ENCODE results near the gene PDGFA.

Gene PDGFA

DNA sequence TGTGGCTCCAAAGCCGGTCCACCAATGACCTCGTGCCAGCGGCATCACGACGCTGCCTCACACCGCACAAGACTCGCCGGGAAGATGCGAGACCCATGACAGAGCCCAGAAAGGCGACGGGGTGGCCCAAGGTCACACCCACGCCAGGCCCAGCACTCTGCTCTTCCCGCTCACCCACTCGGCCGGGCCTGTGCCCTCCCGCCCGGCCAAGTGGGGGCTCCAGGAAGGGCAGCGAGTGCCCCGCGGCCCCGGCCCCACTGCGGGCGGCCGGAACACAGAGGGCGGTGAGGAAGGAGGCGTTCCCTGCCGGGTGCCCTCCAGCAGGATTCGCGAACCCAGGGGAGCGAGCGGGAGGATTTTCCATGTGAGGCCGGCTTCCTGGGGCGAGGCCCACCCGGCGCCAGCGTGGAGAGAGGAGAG, 56.3 kb downstream of the PDGFA start:
- in situ Hi-C loops (cut with HindIII; ENCODE audit: low sequenced_read_pairs) = no loop called here

DNA sequence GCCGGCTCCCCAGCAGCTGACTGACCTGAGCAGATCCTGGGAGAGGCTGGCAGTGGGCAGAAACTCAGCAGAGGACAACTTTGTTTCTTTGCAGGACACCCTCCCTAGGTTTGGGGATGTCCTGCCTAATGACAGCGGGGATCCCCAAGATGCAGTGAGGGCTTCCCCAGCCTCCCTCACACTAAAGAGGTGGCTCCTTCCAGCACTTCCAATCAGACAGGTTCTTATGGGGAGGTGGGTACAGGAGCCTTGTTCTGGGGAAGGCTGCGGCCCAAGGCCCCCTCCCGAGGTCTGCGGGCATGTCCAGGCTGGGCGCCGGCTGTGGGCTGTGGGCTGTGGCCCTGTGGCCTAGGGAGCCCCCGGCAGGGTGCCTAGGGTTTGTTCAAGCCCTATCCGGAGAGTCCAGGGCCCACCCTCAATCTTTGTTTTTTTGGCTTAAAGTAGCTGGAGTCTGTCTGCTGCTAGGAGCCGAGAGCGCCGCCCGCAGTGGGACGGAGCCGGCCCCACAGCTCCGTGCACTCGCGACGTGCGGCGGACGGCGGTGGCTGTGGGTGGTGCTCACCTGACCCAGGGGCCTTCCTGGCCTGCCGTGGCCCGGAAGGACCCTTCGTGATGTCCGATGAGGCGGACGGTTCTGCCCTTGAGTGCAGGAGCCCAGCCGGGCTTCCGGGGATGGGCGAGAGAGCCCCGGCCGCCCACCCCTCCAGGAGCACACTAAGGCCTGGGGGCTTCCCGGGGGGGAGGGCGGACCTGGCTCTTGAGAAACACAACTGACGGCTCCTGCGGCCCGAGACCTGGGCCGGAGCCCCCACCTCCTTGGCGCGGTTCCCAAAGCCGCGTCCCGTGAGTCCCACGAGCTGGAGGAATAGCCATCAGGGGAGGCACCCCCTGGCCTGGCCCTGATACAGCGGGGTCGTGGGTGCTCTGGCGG, 57.2 kb downstream of the PDGFA start:
- in situ Hi-C loops (cut with HindIII; ENCODE audit: low sequenced_read_pairs) = no loop called here

DNA sequence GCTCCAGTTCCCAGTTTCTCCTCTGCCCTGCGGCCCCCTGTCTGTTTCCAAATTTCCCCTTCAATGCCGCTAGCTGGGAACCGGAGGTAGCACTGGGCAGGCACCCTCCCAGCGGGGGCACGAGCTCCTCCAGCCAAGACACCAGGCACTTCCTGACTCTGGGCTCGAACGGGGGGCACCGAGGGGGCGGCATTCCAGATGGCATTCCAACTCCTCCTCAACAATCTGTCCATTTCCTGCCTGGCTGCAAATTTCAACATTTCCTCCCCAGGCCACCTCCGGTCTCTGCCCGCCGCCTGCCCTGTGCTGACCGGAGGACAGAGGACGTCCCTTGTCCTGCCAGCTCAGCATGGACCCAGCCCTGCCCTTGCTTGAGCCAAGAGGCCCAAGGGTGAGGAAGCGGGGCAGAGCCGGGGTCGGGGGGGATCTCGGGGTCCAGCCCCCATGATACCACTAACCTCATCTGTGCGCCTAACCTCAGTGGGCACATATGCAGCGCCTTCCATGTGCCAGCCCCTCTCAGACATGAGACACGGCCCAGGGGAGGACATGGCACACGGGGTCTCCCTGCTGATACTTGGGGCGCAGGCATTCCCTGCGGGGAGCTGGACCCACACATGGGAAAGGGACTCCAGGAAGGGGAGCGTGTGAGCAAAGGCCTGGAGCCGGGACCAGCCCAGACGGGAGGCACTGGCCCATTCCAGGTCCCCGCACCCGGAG, 58.0 kb downstream of the PDGFA start:
- in situ Hi-C loops (cut with HindIII; ENCODE audit: low sequenced_read_pairs) = no loop called here

DNA sequence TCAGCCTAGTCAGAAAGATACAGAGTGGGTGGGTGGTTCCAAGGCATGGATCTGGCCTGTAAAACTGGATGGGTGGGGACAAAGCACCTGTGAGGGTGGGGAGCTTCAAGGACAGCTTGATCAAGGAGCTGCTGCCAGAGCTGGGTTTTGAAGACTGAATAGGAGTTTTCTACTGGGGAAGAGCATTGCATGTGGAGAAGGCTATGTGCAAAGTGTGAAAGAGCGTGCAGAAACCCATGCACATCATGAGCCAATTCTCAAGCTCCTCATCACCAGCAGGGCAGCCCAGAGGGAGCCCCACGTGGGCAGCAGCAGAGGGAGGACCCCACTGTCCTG, 58.6 kb downstream of the PDGFA start:
- in situ Hi-C loops (cut with HindIII; ENCODE audit: low sequenced_read_pairs) = no loop called here

DNA sequence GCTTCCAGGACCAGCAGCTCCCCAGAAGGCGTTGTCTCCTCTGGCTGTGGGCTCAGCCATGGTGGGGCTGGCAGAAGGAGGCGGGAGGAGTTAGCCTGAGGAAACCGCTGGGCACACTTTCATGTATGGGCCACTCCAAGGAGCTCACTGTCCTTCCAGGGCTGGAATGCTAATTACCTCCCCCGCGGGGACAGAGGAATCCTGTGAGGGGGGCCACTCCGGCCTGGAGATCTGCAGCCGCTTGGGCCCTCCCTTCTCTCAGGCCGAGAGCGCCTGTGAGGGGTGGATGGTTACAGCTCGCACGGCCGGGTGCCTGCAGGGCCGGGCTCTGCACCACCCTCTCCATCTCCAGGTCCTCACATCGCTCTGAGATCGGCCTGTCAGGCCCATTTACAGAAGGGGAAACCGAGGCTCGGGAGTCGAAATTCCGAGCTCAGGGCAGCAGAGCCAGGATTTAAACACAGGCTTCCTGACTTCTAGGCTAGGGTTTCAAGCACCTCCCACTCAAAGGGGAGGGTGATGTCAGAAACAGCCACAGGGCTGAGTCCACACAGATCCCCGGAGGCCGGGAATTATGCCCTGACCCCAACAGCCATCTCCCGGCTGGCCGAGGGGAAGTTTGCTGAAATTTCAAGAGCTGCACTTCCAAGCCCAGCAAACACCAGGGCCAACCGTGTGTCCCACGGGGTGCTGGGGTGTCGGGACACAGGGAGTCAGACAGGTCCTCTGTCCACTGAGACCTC, 59.1 kb downstream of the PDGFA start:
- in situ Hi-C loops (cut with HindIII; ENCODE audit: low sequenced_read_pairs) = no loop called here

DNA sequence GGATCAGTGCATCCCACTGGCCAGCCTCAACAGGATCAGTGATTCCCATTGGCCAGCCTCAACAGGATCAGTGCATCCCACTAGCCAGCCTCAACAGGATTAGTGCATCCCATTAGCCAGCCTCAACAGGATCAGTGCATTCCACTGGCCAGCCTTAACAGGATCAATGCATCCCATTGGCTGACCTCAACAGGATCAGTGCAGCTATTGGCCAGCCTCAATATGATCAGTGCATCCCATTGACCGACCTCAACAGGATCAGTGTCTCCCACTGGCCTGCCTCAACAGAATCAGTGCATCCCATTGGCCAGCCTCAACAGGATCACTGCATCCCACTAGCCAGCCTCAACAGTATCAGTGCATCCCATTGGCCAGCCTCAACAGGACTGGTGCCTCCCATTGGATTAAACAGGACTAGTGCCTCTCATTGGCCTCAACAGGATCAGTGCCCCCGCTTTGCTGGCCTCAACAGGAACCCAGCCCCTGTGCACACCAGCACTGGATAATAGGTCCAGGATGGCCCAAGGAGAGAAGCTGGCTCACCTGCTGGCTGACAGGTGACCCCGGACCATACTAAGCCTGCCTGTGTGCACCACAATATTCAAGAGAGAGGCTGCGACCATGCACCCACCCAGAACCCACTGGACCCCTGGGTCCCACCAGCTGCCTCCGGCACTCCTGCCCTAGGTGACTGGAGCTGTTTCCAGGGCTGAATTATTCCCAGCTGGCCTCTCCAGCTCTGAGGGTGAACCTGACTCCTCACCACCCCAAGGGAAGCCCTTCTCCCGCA, 59.9 kb downstream of the PDGFA start:
- in situ Hi-C loops (cut with HindIII; ENCODE audit: low sequenced_read_pairs) = no loop called here

DNA sequence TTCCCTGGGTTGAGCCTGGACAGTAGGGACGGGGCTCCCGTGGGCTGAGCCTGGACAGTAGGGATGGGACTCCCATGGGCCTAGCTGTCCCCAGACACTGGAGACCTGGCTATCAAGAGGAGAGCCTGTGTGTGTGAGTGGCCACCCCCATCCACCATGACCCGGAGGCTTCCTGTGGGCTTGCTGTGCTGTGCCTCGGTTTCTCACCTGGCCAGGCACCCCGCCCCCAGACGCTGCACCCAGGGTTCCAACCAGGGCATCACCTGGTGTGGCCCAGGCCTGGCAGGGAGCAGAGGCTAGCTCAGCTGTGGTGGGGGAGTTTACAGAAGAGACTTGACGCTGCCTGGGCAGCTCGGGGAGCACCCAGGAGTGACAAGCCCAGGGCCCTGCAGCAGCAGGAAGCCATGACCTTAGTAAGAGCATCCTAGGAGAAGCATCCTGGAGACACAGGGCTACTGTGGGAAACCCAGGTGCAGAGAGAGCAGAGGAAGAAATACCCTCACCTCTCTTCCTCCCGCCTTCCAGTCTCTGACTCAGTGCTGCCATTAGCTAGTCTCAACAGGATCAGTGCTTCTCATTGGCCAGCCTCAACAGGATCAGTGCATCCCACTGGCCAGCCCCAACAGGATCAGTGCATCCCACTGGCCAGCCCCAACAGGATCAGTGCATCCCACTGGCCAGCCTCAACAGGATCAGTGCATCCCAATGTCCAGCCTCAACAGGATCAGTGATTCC, 61.0 kb downstream of the PDGFA start:
- in situ Hi-C loops (cut with HindIII; ENCODE audit: low sequenced_read_pairs) = no loop called here

DNA sequence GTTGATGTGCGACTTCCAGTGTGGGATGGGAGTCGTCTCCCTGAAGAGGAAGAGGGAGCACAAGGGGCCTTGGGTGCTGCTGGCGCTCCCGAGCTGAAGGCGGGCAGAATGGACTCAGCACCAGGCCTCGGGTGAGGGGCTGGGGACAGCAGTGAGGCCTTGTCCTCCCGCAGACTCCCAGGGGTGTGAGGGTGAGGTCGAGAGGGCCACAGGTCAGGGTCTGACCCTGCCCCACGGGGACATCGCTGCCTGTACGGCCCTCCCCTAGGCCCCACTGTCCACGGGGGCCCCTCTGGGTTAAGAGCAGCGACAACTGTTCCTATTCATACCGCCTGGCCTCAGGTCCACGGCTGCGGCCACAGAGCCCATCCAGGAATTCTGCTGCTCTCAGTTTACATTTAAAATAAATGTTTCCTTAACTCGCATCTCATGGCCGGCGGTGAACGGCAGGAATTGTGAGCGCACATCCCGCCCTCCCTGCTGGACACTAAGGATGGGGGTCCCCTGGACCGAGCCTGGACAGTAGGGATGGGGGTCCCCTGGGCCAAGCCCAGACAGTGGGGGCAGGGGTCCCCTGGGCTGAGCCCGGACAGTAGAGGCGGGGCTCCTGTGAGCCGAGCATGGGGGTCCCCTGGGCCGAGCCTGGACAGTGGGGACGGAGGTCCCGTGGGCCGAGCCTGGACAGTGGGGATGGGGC, 61.7 kb downstream of the PDGFA start:
- in situ Hi-C loops (cut with HindIII; ENCODE audit: low sequenced_read_pairs) = no loop called here

DNA sequence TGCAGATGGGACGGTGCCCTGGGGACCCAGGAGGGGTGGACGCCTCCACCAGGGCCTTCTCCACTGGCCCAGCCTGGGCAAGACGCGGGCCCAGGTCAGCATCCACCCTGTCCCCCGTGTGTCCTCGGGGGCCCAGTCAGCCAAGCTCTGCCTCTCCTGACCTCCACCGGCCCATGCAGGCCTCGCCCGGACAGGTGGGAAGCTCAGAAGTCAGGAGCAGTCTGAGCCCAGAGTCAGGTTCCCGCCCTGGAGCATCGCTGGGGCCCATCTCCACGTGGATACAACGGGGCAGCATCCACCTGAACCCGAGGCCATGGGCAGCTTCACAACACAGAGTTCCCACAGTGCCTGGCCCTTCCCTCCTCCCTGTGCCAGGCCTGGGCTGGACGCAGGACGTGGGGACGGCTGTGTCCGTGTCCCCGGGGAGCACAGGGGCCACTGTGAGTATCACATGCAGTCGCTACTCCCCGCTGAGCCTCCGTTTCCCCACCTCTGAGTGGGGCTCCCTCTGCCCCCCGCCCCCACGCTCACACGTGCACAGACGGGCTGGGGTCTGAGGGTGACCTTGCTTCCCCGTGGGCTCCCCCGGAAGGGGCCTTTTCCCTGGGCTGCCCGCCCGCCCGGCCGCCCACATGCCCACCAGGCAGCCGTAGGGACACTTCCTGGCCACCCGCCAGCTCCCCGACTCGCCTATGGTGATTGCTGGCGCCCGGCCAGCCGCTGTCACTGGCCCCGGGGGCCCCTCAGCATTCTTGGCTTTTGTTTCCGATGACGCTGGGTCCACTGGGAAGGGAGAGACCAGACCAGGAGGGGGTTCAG, 64.3 kb downstream of the PDGFA start:
- in situ Hi-C loops (cut with HindIII; ENCODE audit: low sequenced_read_pairs) = no loop called here

DNA sequence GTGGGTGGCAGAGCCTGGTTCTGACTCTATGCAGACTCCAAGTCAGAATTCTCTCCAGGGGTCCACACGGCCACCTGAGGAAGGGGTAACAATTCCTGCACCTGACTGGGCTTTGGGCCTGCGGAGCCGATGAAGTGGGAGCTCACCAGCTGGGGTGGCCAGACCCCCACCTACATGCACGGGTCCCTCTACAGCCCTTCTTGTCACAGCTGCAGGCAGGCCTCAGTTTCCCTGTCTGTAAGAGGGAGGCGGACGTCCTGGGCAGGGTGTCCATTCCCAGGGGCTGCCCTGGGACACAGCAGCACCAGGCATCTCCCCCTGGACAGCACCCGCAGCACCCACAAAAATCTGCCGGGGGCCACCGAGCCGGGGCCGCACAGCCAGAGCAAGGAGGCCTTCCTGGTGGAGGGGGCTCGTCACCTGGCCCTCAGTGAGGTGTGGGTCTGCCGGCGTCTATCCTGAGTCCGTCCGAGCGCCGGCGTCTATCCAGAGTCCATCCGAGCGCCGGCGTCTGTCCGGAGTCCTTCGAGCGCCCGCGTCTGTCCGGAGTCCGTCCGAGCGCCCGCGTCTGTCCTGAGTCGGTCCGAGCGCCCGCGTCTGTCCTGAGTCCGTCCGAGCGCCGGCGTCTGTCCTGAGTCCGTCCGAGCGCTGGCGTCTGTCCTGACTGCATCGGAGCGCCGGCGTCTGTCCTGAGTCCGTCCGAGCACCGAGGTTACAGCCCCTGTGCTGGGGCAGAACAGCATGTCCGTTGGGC, 65.1 kb downstream of the PDGFA start:
- in situ Hi-C loops (cut with HindIII; ENCODE audit: low sequenced_read_pairs) = no loop called here

DNA sequence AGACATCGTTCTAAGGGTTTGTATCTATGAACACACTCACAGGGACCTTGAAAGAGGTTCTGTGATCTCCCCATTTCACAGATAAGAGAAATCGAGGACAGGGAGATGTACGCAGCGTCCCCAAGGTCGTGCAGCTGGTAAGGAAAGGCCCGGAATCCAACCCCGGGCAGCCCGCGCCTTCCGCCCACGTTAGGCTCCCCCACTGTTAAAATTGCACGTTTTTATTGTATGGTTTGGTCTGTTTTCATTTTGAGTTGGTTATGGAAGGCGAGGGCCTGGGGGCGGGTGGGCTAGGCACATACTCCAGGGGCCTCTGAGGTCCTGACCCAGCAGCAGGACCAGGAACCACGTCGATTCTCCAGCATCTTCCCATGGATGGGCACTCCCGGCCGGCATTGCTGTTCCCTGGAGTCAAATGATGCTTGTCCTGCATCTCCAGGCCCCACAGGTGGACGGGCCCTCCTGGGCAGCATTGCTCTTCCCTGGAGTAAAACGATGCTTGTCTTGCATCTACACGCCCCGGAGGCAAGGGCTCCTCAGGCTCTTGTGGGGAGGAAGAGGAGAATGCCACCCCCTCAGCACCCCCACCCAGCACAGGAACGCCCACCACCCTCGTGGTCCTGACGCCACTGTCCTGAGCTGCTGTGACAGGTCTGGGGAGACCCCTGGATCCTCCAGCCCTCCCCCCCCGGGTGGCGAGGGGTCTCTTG, 65.9 kb downstream of the PDGFA start:
- in situ Hi-C loops (cut with HindIII; ENCODE audit: low sequenced_read_pairs) = no loop called here

DNA sequence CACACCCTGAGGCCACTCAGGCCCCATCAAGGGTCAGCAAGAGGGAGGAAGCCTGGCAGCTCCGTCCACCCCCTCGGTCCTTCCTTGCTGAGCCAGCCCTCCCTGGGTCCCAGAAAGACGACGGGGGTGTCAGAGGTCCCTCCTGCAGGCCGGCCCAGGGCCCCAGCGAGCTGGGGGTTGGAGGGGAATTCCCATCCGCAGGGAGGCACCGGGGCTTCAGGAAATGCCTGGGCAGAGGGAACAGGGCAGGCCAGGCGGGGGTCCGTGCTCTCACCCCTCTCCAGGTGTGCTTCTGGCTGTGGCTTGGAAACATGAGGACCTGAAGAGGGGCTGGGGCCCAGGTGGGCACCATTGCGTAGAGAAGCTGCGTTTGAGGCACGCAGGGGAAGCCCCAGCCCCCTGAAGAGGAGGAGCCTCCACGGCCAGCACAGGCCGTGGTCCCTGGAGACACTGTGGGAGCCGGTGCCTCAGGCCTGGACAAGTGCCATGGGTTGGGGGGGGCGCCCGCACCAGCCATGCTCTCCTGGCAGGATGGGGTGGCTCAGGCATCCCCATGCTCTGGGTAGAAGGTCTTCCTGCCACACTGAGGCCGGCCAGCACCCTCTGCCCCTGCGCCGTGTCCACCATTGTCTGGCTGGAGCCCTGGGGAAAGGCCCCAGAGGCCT, 66.7 kb downstream of the PDGFA start:
- in situ Hi-C loops (cut with HindIII; ENCODE audit: low sequenced_read_pairs) = no loop called here

DNA sequence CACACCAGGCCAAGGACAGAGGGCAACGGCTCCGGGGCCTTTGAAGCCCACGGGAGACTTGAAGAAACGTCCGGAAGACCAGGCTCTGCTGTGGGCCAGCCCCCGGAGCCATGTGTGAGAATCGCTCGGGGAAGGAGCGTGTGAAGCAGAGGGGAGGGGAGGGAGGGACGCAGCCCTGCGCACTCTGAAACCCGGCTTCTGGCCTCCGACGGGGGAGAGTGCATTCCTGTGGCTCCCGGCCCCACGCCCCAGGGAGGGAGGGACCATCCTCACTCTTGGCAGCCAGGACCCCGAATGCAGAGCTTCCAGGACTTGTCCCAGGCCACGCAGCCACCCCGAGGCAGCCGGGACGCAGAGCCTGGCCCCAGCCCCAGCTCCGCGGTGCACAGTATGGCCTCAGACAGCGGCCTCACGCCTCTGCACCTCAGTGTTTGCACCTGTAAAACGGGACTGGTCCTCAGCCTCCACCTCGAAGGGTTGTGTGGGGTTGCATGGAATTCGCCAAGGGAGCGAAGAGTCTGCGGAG, 67.4 kb downstream of the PDGFA start:
- in situ Hi-C loops (cut with HindIII; ENCODE audit: low sequenced_read_pairs) = no loop called here

DNA sequence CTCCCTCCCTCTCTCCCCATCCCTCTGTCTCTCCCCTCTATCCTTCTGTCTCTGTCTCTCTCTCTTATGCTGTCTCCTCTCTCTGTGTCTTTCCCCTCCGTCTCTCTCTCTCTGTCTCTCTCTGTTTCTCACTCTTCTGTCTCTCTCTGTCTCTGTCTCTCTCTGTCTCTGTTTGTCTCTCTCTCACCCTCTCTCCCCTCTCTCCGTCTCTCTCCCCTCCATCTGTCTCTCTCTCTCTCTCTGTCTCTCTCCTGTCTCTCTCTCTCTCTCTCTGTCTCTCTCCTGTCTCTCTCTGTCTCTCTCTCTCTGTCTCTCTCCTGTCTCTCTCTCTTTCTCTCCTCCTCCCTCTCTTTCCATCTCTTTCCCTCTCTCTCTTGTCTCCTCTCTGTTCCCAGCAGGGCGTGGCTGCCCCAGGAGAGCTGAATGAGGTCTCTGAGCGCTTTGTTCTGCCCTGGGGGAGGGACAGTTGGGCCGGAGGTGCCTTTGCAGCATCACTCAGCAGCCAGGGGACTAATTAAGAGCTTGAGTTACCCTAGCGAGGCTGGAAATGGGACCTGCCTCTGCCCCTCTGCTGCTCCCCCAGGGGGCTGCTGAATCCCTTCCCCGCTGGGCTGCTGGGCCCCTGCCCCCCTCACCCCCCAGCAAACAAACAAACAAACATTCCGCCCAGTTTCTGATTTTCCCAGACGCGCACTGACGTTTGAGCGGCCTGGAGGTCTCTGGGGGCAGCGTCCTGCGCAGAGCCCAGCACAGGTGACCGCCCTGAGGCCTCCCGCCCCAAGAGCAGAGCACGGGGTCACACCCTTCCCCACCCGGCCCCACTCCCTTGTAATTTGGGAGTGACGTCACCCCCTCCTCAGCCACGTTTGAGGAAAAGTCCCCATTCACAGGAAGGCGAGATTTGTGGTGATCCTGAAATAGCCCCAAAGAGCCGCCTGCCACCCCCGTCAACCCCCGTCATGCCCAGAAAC, 68.1 kb downstream of the PDGFA start:
- in situ Hi-C loops (cut with HindIII; ENCODE audit: low sequenced_read_pairs) = no loop called here

DNA sequence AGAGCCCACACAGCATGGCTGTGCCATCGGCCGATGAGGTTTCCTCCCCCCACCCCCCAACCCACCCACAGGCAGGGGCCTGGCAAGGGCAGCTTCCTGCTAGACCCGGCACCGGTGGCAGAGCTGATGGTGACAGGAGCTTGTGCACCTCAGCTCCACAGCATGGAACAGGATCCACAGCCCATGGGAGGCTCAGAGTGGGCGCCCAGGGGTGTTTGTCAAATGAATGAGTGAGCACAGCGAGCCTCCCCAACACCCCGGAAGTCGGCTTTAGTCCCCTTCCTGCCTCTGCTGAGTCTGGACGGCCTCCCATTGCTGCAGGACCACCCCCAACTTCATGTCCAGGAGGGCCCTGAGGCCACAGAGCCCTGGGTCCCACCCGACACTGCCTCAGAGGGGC, 68.9 kb downstream of the PDGFA start:
- in situ Hi-C loops (cut with HindIII; ENCODE audit: low sequenced_read_pairs) = no loop called here

Data from DLD1 (cell line).